ENCODE results near the gene LPP.

LPP gene

GRCh38 chr3:188646592-188646991, 492.6 kb downstream of the LPP start:
- CTCF ChIA-PET = interaction anchor here (0.7 to 0.9 kb wide), 3 partner anchors 11 to 909 kb away, joined by 3 read pairs; no protein-coding TSS in a partner anchor
- DNase-seq (ENCODE audit: low spot score) = no peak
- H3K27ac ChIP-seq = no peak overlapping the region
- TF ChIP-seq, protein P1, sequence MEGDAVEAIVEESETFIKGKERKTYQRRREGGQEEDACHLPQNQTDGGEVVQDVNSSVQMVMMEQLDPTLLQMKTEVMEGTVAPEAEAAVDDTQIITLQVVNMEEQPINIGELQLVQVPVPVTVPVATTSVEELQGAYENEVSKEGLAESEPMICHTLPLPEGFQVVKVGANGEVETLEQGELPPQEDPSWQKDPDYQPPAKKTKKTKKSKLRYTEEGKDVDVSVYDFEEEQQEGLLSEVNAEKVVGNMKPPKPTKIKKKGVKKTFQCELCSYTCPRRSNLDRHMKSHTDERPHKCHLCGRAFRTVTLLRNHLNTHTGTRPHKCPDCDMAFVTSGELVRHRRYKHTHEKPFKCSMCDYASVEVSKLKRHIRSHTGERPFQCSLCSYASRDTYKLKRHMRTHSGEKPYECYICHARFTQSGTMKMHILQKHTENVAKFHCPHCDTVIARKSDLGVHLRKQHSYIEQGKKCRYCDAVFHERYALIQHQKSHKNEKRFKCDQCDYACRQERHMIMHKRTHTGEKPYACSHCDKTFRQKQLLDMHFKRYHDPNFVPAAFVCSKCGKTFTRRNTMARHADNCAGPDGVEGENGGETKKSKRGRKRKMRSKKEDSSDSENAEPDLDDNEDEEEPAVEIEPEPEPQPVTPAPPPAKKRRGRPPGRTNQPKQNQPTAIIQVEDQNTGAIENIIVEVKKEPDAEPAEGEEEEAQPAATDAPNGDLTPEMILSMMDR (conservative IDR thresholded peaks at IDR 0.05; ENCODE audit: low read depth) = no peak
- POLR2A ChIA-PET (ENCODE audit: low non-redundant PET) = no interaction called here

DNA sequence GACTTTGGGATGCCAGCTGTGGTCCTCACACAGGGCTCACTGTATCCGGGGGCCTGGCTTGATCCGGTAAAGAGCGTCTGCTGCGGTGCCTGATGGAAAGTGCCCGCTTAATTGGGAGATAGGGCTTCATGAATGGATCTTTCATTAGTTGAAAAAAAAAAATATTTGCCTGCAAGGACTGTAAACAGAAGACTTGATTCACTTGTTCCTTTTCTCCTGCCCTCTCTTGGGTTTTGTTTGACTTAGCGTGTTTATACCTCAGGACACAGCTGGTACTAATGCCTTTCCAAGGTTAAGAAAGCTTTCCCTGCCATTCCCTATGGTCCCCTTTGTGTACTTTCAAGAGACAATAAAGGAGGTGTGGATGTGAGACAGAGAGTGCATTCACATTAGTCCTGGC, 493.3 kb downstream of the LPP start:
- H3K27ac ChIP-seq = no peak overlapping the region
- ChIA-PET POLR2A (ENCODE audit: low non-redundant PET) (no interaction called here), CTCF (interaction anchor here (0.7 kb wide), 1 partner anchor 23 kb away, joined by 3 read pairs; no protein-coding TSS in a partner anchor)
- no peak for DNase-seq (ENCODE audit: low spot score)
- TF ChIP-seq, protein P1 (conservative IDR thresholded peaks at IDR 0.05; ENCODE audit: low read depth) = no peak

DNA sequence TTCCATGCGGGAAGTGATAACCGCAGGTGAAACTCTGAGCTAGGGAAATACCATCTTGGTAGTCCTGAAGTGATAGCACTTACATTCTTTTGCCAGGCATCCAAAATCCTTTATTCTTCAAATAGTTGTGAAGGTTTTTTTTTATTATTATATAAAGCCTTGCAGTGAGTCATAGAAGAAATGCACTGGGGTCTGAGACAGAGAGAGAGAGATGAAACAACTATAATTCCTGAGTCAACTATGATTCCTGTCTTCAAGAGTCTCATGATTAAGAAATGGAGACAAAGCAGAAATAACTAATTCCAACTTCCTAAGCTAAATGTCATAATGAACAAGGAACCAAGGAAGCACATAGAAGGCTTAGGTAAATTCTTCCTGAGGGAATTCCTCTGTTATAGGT, 495.6 kb downstream of the LPP start:
- TF ChIP-seq, protein P1 (conservative IDR thresholded peaks at IDR 0.05; ENCODE audit: low read depth) = no peak
- ChIA-PET CTCF (interaction anchor here (0.6 to 1.2 kb wide), 3 partner anchors 44 to 306 kb away, joined by 3 to 7 read pairs (median 3); no protein-coding TSS in a partner anchor), POLR2A (ENCODE audit: low non-redundant PET) (no interaction called here)
- no peak overlapping the region for H3K27ac ChIP-seq
- no peak for DNase-seq (ENCODE audit: low spot score)

- TF ChIP-seq, protein P1 (conservative IDR thresholded peaks at IDR 0.05; ENCODE audit: low read depth) = no peak
- no peak for DNase-seq (ENCODE audit: low spot score)
- POLR2A ChIA-PET (ENCODE audit: low non-redundant PET) = no interaction called here
- H3K27ac ChIP-seq = no peak overlapping the region
- CTCF ChIA-PET = no interaction called here
These were observed 502.4 kb downstream of the LPP start for GRCh38 chr3:188656196-188656982.

DNA sequence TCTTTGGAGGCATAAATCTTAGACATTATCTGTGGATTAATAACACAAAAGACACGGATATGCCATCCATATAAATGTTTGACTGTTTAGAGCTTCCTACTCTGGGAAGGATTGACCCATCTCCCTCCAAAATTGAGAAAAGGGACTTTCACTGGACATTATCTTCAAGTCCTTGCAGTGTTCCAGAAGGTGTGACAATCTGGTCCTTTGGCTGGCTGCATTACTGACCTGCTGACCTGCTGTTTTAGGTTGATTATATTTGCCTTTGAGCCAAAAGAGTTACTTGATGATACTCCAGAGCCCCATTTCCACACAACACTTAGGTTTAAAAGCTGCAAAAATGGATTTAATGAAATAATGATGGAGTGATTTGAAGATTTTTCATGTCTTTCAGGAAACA, 504.6 kb downstream of the LPP start:
- DNase-seq (ENCODE audit: low spot score) = no peak
- TF ChIP-seq, protein P1 (conservative IDR thresholded peaks at IDR 0.05; ENCODE audit: low read depth) = no peak
- H3K27ac ChIP-seq = no peak overlapping the region
- CTCF ChIA-PET = interaction anchor here (0.6 kb wide), 1 partner anchor 41 kb away, joined by 3 read pairs; no protein-coding TSS in a partner anchor
- POLR2A ChIA-PET (ENCODE audit: low non-redundant PET) = no interaction called here

DNA sequence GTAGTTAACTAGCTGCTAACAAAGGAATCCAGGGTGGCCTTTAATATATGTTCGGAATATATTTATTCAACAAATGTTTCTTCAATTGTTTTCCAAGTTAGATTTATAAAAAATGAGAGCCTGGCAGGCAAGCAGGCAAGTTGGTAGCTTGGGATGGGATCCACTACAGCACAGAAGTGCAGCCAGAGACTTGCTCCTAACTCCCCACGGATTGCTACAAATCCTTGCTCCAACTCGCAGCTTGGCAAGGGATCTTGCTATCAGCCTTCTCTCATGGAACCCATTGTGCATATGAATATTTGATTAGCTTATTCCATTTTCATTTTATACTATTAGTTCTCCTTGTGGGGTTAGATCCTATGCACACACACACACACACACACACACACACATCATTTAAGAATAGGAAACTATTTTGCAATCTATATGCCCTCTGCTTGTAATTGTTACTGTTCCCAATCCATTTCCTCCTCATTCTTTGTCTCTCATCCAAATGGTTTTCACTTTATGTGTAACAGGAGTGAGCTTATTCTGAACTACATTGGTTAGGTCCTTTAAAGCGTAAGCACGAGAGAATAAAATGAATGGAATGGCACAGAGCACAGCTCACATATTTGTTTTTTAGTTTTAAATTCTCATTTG, 505.6 kb downstream of the LPP start:
- POLR2A ChIA-PET (ENCODE audit: low non-redundant PET) = no interaction called here
- TF ChIP-seq, protein P1 (conservative IDR thresholded peaks at IDR 0.05; ENCODE audit: low read depth) = no peak
- CTCF ChIA-PET = interaction anchor here (0.5 to 0.6 kb wide), 3 partner anchors 42 to 181 kb away, joined by 3 read pairs; no protein-coding TSS in a partner anchor
- no peak for DNase-seq (ENCODE audit: low spot score)
- H3K27ac ChIP-seq = no peak overlapping the region
